ENCODE data around the gene CPEB1.

DNA sequence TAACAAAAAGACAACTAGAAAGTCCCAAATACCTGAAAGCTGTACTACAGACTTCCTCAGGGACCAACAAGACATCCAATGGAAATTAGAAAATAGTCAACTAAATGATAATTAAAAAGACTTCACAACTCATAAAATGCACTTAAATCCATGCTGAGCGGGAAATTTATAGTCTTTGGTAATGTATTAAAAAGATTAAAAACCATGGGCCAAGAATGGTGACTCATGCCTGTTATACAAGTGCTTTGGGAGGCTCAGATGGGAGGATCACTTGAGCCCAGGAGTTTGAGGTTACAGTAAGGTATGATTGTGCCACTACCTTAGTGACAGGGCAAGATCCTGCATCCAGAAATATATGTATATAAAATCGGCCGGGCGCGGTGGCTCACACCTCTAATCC is 45.0 kb downstream of the CPEB1 start:
- no peak for TF ChIP-seq CTCF (conservative IDR thresholded peaks at IDR 0.05; ENCODE audit: low read depth in 2 of 2)
- TF ChIP-seq JUNB (IDR thresholded peaks at IDR 0.05; ENCODE audit: unreplicated experiment), result no peak
- no peak for TF ChIP-seq EZH2phosphoT487 (IDR thresholded peaks at IDR 0.05; ENCODE audit: unreplicated experiment)
